ENCODE results near the gene CALM1.

- TF ChIP-seq CTCF (IDR thresholded peaks at IDR 0.05) (no peak), POLR2A (IDR thresholded peaks at IDR 0.05) (no peak)
These were observed 12.9 kb upstream of the CALM1 start for GRCh38 chr14:90383731-90384542.

Measured in testis (tissue), 2 donors.